Stimulated activated CD8-positive, alpha-beta memory T cell treated with anti-CD3 and anti-CD28 coated beads, Interleukin-4, amount 100 ng/mL, for 24 hours (primary cell): ENCODE data around the gene ELK4.

Source experiments
- DNase-seq: peaks from one replicate; pipeline ENCODE4 v3.0.0-alpha.2; 2020; ENCODE audit warnings: low read depth

Gene ELK4, protein sequence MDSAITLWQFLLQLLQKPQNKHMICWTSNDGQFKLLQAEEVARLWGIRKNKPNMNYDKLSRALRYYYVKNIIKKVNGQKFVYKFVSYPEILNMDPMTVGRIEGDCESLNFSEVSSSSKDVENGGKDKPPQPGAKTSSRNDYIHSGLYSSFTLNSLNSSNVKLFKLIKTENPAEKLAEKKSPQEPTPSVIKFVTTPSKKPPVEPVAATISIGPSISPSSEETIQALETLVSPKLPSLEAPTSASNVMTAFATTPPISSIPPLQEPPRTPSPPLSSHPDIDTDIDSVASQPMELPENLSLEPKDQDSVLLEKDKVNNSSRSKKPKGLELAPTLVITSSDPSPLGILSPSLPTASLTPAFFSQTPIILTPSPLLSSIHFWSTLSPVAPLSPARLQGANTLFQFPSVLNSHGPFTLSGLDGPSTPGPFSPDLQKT

DNA sequence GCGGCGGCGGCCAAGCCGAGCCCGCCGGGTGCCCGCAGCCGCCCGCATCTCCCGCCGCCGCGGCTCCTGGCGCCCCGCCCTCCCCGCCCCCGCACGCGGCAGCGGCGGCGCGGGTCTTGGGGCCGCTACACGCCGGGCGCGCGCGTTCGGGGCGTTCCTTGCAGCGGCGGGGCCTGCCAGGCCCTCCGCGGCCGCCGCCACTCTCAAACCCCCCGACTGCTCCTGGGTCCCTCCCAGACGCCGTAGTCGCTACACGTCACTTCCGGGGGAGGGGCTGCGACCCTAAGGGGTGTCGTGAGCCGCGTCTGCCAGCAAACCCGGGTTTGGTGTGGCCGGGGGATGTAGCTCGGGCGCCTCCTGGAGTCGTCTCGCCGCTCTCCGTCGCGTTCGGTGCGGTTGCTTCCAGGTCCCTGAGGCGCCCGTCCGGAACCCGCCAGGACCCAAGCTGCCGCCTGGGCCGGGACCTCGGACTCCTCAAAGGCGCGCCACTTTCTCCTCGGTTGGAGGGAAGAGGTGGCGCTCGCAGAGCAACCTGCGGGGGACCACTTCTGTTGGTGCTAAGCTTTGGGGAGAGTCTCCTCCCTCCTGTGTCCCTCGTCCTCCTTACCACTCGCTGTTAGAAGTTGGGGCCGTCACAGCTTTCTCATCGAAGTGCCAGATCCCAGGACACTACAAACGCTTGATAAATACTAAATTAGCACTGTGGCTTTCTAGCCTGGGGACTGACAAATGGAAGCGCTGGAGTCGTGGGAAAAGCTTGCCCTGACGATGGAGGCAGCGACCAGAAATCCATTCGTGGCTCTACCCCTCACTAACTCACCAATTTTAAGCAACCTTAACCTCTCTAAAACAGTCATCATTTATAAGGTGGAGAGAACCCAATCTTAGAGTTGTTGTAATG, at the start of gene ELK4:
ELK4 (minus strand) TSS at position 244 of the 901 bp plus-strand sequence. CDS start 8,129 bp downstream, outside the sequence.
- DNase-seq: peak; percentile 100

DNA sequence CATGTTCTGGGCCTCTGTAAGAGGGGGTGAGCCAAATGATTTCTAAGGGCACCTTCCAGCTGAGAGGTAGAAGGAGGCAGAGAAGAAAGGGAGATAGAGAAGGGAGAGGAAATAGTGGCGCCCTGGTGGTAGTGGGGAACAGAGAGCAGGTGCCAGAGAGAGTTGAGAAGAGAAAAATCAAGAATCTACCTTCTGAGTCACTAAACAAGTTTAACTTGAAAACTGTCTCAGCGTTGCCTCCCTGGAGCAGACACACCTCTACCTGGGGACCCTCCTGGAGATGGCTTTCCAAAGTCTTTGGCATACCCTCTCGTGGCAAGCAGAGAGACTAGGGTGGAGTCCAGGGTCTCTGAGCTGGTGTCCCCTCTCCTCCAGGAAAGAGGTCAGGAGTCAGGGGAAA, 49.6 kb upstream of the ELK4 start:
- DNase-seq: no peak

GRCh38 chr1:205680073-205680851, 48.5 kb upstream of the ELK4 start, which contains the start of gene SLC45A3:
SLC45A3 (minus strand) TSS chr1:205680509; CDS start chr1:205664656, 15,853 bp downstream.
- peak; percentile 23 for DNase-seq

DNA sequence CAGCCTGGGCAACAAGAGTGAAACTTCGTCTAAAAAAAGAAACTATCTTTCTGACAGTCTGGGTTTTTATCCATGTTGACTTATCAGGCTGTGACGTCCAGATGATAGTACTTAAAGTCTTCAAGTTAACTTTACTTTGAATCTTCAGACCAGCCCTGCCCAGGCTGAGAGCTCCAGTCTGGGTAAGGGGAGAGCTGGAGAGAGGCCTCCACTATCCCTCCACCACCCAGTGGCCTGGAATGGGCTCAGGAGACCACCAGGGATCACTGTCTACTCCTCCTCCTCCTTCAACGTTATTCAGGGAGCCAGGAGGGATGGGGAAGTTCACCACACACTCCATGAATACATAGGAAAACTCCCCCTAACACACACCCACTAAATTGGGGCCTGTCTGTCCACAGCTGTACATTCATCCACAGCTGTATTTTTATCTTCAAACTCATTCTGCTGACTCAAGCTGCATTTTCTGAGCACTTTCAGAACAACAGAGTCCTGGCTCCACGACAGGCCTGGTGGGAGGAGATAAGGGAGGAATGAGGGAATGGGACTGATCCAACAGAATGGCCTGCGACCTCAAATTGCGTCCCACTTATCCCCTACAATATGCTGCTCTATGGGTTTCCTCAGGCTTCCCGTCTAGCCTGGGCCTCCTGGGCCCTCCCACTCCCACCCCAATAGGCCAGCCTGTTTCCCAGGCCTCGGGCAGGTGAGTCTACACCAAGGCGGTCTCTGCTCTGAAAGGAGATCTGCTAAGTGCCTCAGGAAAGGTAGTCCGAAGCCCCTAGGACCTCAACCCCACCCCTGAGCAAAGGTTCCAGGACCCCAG, 46.7 kb upstream of the ELK4 start:
- no peak for DNase-seq

DNA sequence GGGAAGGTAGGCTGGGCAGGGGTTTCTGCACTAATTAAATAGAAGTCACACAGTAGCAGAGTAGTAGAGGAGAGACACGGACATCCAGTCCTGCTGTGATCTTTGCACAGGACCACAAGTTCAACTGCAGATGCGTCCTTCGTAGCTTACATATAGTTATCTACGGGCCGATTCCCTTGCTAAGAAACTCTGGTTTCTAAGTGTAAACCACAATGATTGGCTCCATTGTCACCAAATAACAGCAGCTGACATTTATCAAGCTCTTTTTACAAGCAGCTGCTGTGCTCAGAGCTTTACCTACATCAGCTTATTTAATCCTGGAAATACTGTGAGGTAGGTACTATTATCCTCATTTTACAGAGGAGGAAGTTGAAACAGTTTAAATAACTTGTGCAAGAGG, 45.4 kb upstream of the ELK4 start:
- DNase-seq: no peak

DNA sequence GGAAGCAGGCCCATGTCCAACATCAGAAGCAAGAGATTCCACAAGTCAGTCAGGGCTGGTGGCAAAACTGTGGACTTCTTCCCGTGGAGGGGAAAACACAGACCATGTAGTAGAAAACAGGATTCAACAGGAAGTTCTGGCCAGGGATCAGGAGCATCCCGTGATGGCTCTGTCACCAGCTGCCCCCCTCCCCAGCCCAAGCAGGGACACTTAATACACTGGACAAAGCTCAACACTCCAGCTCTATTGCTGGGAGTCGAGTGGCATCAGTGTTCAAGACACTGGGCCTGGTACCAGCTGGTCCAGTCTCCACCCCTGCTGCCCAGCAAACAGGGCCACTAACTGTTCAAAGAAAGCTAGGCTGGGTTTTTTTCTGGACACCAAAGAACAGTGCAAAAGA, 44.8 kb upstream of the ELK4 start:
- no peak for DNase-seq

GRCh38 chr1:205676002-205676401, 44.2 kb upstream of the ELK4 start:
- no peak for DNase-seq

GRCh38 chr1:205675247-205675646, 43.4 kb upstream of the ELK4 start:
- no peak for DNase-seq

GRCh38 chr1:205672970-205673369, 41.2 kb upstream of the ELK4 start:
- DNase-seq: no peak

- DNase-seq: no peak
Observed at GRCh38 chr1:205672395-205672889, 40.6 kb upstream of the ELK4 start.

GRCh38 chr1:205670611-205671430, 39.0 kb upstream of the ELK4 start:
- no peak for DNase-seq

GRCh38 chr1:205670150-205670446, 38.3 kb upstream of the ELK4 start:
- no peak for DNase-seq

DNA sequence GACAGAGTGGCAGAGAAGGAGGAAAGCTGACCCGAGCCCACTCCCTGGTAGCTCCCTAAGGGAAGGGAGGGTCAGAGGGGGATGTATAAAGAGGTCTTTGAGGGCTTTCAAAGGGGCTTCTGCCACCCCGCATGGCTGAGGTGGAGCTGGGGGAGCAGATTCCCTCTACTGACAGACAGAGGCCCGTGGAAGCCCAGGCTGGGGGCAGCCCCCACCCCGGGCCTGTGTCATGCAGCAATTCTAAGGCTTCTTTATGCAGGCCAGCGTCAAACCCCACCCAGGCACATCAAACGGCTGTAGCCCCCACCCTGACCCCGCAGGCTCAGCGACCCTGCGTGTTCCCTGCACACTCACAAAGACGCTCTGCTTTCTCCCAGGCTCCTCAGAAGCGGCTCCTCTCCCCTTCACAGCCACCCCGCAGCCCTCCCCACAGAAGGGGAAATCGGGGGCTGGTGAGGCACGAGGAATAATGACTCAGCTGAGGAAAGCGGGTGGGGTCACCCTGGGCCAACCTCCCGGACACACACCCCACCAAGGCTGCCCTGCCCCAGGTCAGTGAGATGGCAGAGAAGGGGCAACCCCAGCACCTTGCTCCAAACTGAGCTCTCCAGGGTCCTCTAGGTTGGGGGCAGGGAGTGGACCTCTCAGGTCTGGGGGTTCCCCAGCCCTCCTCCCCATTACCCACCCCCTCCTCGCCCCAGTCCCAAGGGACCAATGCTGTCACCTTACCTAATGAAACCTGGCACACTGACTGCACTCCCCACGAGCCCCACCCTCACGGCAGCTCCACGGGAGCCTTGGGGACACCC, 37.7 kb upstream of the ELK4 start:
- no peak for DNase-seq

DNA sequence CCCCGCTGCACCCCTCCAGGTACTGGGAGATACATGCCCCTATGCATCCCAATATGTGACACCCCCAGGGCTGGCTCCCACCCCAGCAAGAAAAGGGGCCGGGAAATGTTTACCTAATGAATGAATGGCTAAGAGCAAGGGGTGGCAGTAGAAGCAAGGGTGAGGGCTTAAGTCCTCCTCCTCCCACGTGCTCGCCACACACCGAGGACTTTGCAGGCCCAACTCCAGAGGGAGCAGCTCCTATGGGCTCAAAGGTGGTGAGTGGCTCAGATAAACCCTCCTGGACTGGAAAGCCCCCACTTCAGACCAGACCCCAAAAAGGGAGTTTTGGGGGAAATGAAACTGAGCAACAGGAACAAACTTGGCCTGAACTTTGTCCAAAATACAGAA, 37.1 kb upstream of the ELK4 start:
- no peak for DNase-seq

DNA sequence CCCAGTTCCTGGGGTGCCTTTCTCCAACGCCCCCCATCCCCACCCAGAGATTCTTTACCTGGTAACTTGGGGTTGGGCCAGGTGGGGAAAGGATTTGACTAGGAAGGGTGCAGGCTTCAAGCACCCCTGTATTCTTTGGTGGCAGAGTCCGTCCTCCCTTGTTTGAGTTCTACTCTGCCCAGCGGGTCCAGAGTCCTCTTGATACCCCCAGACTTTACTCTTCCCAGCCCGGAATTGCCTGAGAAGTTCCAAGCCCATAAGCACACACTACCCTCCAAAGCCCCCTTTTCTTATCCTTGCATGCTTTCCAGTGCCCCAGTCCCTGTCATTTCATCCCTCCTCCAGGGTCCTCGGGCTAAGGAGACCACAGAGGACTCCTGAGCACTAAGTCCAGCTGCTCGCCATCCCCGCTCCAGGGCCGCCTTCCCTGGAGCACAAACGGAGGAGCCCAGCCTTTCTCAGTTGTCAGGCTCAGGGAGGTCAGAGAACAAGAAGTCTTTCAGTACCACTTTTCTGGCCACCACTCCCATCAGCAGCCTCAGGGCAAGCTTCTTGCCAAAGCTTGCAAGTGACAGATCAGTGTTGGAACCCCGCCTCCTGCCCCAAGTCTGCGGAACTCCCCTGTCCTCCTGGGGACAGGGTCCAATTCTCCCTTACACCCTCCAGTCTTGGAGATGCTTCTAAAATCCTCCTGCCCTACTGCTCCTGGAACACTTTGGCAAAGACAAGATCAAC, 36.3 kb upstream of the ELK4 start:
- no peak for DNase-seq

DNA sequence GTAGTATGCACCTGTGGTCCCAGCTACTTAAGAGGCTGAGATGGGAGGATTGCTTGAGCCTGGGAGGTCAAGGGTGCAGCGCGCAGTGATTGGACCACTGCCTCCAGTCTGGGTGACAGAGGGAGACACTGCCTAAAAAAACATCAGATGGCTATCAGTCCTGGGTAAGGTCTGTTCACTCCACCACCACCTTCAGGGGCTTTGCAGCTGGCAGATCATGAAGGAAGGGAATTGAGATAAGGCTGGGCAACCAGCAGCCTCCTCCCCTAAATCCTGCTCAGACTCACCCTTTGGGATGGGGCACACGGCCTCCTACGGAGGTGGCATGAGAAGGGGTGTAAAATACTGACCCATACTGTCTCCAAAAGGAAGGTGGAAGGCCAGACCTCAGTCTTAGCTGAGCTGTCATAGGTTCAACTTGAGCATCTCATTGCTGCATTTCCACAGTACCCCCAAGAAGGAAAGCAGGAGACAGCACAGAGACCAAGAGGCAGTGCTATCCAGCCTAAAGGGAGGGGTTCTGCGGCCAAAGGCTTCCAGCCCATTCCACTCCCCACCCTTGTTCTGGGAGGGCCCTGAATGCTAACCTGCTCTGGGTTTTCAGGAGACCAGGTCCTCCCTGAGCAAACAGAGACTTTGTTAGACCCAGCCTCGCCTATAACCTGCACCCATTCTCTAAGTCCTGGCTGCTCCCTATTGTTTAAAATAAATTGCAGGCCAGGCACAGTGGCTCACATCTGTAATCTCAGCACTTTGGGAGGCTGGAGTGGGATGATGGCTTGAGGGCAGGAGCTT, 34.8 kb upstream of the ELK4 start:
- DNase-seq: no peak

DNA sequence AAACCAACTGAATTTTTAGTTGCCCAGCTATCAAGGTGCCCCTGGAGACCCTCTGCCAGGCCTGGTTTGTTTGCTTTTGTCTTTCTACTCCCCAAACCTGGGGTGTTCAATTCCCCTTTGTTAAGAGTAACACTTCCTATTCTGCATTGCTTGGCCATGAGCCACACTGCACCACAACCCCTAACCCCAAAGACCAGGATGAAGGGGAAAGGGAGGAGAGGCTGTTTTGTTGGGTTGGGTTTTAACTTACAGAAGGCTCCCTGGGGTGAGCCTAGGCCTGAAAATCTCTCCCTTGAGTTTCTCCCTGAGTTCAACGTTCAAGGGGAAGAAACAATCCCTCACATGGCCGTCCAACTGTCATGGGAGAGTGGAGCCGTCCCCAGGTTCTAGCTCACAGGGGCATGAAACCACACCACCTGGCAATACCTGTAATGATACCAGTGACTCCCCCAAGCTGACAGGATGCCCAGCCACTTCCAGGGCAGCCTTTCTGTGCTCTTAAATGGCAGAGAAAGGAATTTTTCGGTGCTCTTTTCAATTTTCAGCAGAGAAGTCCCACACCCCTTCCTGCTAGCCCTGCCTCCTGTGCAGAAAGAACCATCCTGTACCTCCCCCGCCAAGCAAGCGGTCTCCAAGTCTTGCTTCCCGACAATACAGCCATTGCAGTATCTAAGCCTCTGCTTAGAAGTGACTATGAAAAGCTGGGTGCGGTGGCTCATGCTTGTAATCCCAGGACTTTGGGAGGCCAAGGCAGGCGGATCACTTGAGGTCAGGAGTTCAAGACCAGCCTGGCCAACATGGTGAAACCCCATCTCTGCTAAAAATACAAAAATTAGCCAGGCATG, 33.6 kb upstream of the ELK4 start:
- DNase-seq: no peak
